SU-DHL-6 (cell line): ENCODE measurements around the gene SMURF1.
"Not testable (repeated sequence)": the region's sequence is repeated elsewhere in the genome, so short reads cannot be mapped to it uniquely, and the experiment has no call there.

ENCODE experiments used
- H2AFZ ChIP-seq: fragments of 200-600 bp; sonication (generic); 2 replicates; pipeline ENCODE4 v1.6.1; 2014; ENCODE audit warnings: low read depth, mild to moderate bottlenecking, moderate library complexity, mixed read lengths, antibody characterized with exemption, low read length; ENCODE audit not compliant: severe bottlenecking
- H3F3A ChIP-seq: fragments of 200-600 bp; shearing (Covaris generic); 2 replicates; pipeline ENCODE4 v1.6.0; 2016; ENCODE audit warnings: antibody characterized with exemption, mild to moderate bottlenecking; ENCODE audit not compliant: insufficient read depth
- H3K27ac ChIP-seq: fragments of 200-600 bp; sonication (generic); 2 replicates; pipeline ENCODE4 v1.5.1; 2016; ENCODE audit warnings: low read depth, mild to moderate bottlenecking, low read length, moderate library complexity, mixed read lengths
- H3K27me3 ChIP-seq: fragments of 200-600 bp; sonication (generic), shearing (Covaris generic); 2 replicates; pipeline ENCODE4 v1.6.0; 2014; ENCODE audit warnings: mild to moderate bottlenecking, low read length
- H3K36me3 ChIP-seq: fragments of 200-600 bp; sonication (generic); 2 replicates; pipeline ENCODE4 v1.6.1; 2014; ENCODE audit warnings: mild to moderate bottlenecking, low read length, mixed read lengths
- H3K4me2 ChIP-seq: fragments of 300-600, 200-600 bp; shearing (Covaris generic), sonication (generic); 2 replicates; pipeline ENCODE4 v1.6.0; 2014; ENCODE audit warnings: low read length, low read depth, mild to moderate bottlenecking; ENCODE audit not compliant: poor library complexity, severe bottlenecking
- H3K4me3 ChIP-seq: fragments of 200-600 bp; sonication (generic); 2 replicates; pipeline ENCODE4 v1.5.1; 2014; ENCODE audit warnings: antibody characterized with exemption, low read length, mild to moderate bottlenecking, mixed read lengths; ENCODE audit not compliant: insufficient read depth, poor library complexity, severe bottlenecking
- H3K79me2 ChIP-seq: fragments of 200-600 bp; sonication (generic); 2 replicates; pipeline ENCODE4 v1.6.1; 2014; ENCODE audit warnings: mild to moderate bottlenecking, low read length, moderate library complexity; ENCODE audit not compliant: insufficient read depth
- H3K9ac ChIP-seq: fragments of 200-600 bp; sonication (generic); 2 replicates; pipeline ENCODE4 v1.7.0; 2014; ENCODE audit warnings: mild to moderate bottlenecking, low read length
- H3K9me2 ChIP-seq: fragments of 200-600 bp; sonication (generic); replicated peaks from 2 replicates; pipeline ENCODE4 v1.6.1; 2014; ENCODE audit warnings: low read length; ENCODE audit not compliant: insufficient read depth
- H3K9me3 ChIP-seq: fragments of 200-600 bp; sonication (generic); 2 replicates; pipeline ENCODE4 v1.6.1; 2014; ENCODE audit warnings: low read length, mixed read lengths; ENCODE audit not compliant: insufficient read depth
- H4K20me1 ChIP-seq: fragments of 200-600 bp; sonication (generic); 2 replicates; pipeline ENCODE4 v1.6.1; 2014; ENCODE audit warnings: low read depth, mild to moderate bottlenecking, antibody characterized with exemption, low read length, moderate library complexity, mixed read lengths
- CTCF ChIP-seq: fragments of 200-600 bp; sonication (generic); IDR thresholded peaks from one replicate; pipeline ENCODE4 v1.5.1; 2017; ENCODE audit warnings: antibody characterized with exemption, mild to moderate bottlenecking, low read length, moderate library complexity; ENCODE audit not compliant: insufficient read depth, poor library complexity, severe bottlenecking
- EZH2phosphoT487 ChIP-seq: fragments of 200-600 bp; sonication (generic), shearing (Covaris generic); conservative IDR thresholded peaks from 2 replicates; pipeline ENCODE4 v1.6.1; 2018; ENCODE audit warnings: mild to moderate bottlenecking, antibody characterized with exemption, low read length, moderate library complexity, mixed read lengths

SMURF1 gene

GRCh38 chr7:99165816-99166215 is 21.9 kb upstream of the SMURF1 start:
- Histone ChIP-seq H3K9ac (no peak overlapping the region), H3K9me3 (no peaks in the 10 kb centered on the region), H4K20me1 (no peaks in the 10 kb centered on the region), H2AFZ (no peak overlapping the region), H3K9me2 (no peaks in the 10 kb centered on the region), H3K4me2 (no peak overlapping the region), H3K4me3 (no peak overlapping the region), H3K79me2 (no peaks in the 10 kb centered on the region), H3K27ac (no peak overlapping the region), H3K27me3 (peaks cover 3% of the 10 kb centered on the region; the same call in 1 of the 2 replicates), H3F3A (no peaks in the 10 kb centered on the region), H3K36me3 (no peaks in the 10 kb centered on the region)
- TF ChIP-seq CTCF (no peak), EZH2phosphoT487 (no peak)

GRCh38 chr7:99163669-99164068 is 19.8 kb upstream of the SMURF1 start:
- H4K20me1 ChIP-seq, H3K9me2 ChIP-seq, H3K36me3 ChIP-seq, H3K79me2 ChIP-seq, H2AFZ ChIP-seq, H3F3A ChIP-seq, H3K4me3 ChIP-seq, H3K9ac ChIP-seq, H3K27ac ChIP-seq, H3K27me3 ChIP-seq, H3K4me2 ChIP-seq, H3K9me3 ChIP-seq: not testable (repeated sequence)

- Histone ChIP-seq H3K36me3 (no peaks in the 10 kb centered on the region), H3K9ac (no peak overlapping the region), H4K20me1 (no peaks in the 10 kb centered on the region), H3K9me2 (no peaks in the 10 kb centered on the region), H3F3A (no peaks in the 10 kb centered on the region), H3K4me2 (no peak overlapping the region), H3K79me2 (no peaks in the 10 kb centered on the region), H3K9me3 (no peaks in the 10 kb centered on the region), H3K27ac (no peak overlapping the region), H3K27me3 (0 out of 2 replicates have a peak, but pooled peaks cover 2% of the 10 kb centered on the region), H3K4me3 (no peak overlapping the region), H2AFZ (no peak overlapping the region)
- TF ChIP-seq EZH2phosphoT487 (no peak), CTCF (no peak)
Measured at GRCh38 chr7:99156649-99157048, 12.7 kb upstream of the SMURF1 start.

- Histone ChIP-seq H3K36me3 (no peaks in the 10 kb centered on the region), H2AFZ (no peak overlapping the region), H3K4me3 (no peak overlapping the region), H3F3A (no peaks in the 10 kb centered on the region), H4K20me1 (no peaks in the 10 kb centered on the region), H3K79me2 (no peaks in the 10 kb centered on the region), H3K27me3 (0 out of 2 replicates have a peak, but pooled peaks cover 2% of the 10 kb centered on the region), H3K9ac (no peak overlapping the region), H3K27ac (no peak overlapping the region), H3K4me2 (no peak overlapping the region), H3K9me2 (no peaks in the 10 kb centered on the region), H3K9me3 (no peaks in the 10 kb centered on the region)
- no peak for TF ChIP-seq CTCF
- TF ChIP-seq EZH2phosphoT487, result no peak
Measured at GRCh38 chr7:99155211-99155610, 11.3 kb upstream of the SMURF1 start.
